Neutrophil (primary cell): ENCODE measurements around the gene NPEPL1.

Experiments used
- H3K27ac ChIP-seq: fragments of 200-600 bp; sonication (generic); 2 replicates; pipeline ENCODE4 v1.5.1; 2016; ENCODE audit warnings: mild to moderate bottlenecking, moderate library complexity
- H3K27me3 ChIP-seq: fragments of 200-600 bp; sonication (generic); 2 replicates; pipeline ENCODE4 v1.6.0; 2016; ENCODE audit warnings: mild to moderate bottlenecking
- H3K36me3 ChIP-seq: fragments of 200-600 bp; sonication (generic); 2 replicates; pipeline ENCODE4 v1.5.1; 2017
- H3K4me1 ChIP-seq, 2 experiments: fragments of 200-600 bp in 1 of 2; sonication (generic) in 1 of 2; 1 replicate in 1 of 2; 2 replicates in 1 of 2; pipeline versions ENCODE4 v1.5.1 to v1.6.1; 2013 to 2016; ENCODE audit warnings: low read depth in 1 of 2, low read length in 1 of 2, mild to moderate bottlenecking in 1 of 2, moderate library complexity in 1 of 2; ENCODE audit not compliant: control insufficient read depth in 1 of 2, insufficient read depth in 1 of 2
- H3K4me3 ChIP-seq, 2 experiments: fragments of 200-600 bp in 1 of 2; sonication (generic) in 1 of 2; 1 replicate in 1 of 2; 2 replicates in 1 of 2; pipeline ENCODE4 v1.5.1; 2013 to 2016; ENCODE audit warnings: low read depth in 1 of 2, low read length in 1 of 2, mild to moderate bottlenecking in 1 of 2, moderate library complexity in 1 of 2
- H3K9me3 ChIP-seq: fragments of 200-600 bp; sonication (generic); 2 replicates; pipeline ENCODE4 v1.5.1; 2016
- CTCF ChIP-seq: fragments of 200-600 bp; sonication (generic); IDR thresholded peaks from 2 replicates; pipeline ENCODE4 v1.5.1; 2016; ENCODE audit warnings: antibody characterized with exemption

The NPEPL1 gene

GRCh38 chr20:58693226-58694006 is 816 bp downstream of the NPEPL1 start:
- H3K9me3 ChIP-seq: no peaks in the 10 kb centered on the region
- peak overlapping the region; percentile 65 to 73 for H3K4me3 ChIP-seq
- peaks cover 39 to 40% of the 10 kb centered on the region in 2 experiments for H3K4me1 ChIP-seq
- H3K27ac ChIP-seq: peak overlapping the region; percentile 99
- TF ChIP-seq CTCF: no peak
- no peaks in the 10 kb centered on the region for H3K27me3 ChIP-seq
- H3K36me3 ChIP-seq: peaks cover 49% of the 10 kb centered on the region

GRCh38 chr20:58694241-58695083 is 1.9 kb downstream of the NPEPL1 start:
- Histone ChIP-seq H3K27ac (peak overlapping the region; percentile 99), H3K4me1 (peaks cover 39 to 40% of the 10 kb centered on the region in 2 experiments), H3K27me3 (no peaks in the 10 kb centered on the region), H3K4me3 (peak overlapping the region in 1 of 2 experiments; percentile 65), H3K36me3 (peaks cover 60% of the 10 kb centered on the region), H3K9me3 (no peaks in the 10 kb centered on the region)
- TF ChIP-seq CTCF: no peak

GRCh38 chr20:58695084-58695722 is 2.6 kb downstream of the NPEPL1 start:
- H3K36me3 ChIP-seq: peaks cover 67% of the 10 kb centered on the region
- no peaks in the 10 kb centered on the region for H3K27me3 ChIP-seq
- TF ChIP-seq CTCF: no peak
- H3K9me3 ChIP-seq: no peaks in the 10 kb centered on the region
- no peak overlapping the region for H3K4me3 ChIP-seq
- H3K27ac ChIP-seq: no peak overlapping the region
- peaks cover 39% of the 10 kb centered on the region in 2 experiments for H3K4me1 ChIP-seq

GRCh38 chr20:58695895-58696375 is 3.3 kb downstream of the NPEPL1 start:
- no peak for TF ChIP-seq CTCF
- no peak overlapping the region for H3K4me3 ChIP-seq
- H3K27me3 ChIP-seq: no peaks in the 10 kb centered on the region
- no peak overlapping the region for H3K27ac ChIP-seq
- peaks cover 74% of the 10 kb centered on the region for H3K36me3 ChIP-seq
- H3K4me1 ChIP-seq: peaks cover 32% of the 10 kb centered on the region in 2 experiments
- no peaks in the 10 kb centered on the region for H3K9me3 ChIP-seq

GRCh38 chr20:58696411-58696961 is 3.9 kb downstream of the NPEPL1 start:
- no peak overlapping the region for H3K4me3 ChIP-seq
- no peaks in the 10 kb centered on the region for H3K27me3 ChIP-seq
- H3K4me1 ChIP-seq: peaks cover 26 to 27% of the 10 kb centered on the region in 2 experiments
- TF ChIP-seq CTCF: no peak
- H3K36me3 ChIP-seq: peaks cover 80% of the 10 kb centered on the region
- no peaks in the 10 kb centered on the region for H3K9me3 ChIP-seq
- H3K27ac ChIP-seq: no peak overlapping the region
